ENCODE results near the gene DGAT2.

DGAT2 gene

GRCh38 chr11:75820645-75821044 lies 52.1 kb downstream of the DGAT2 start:
- Histone ChIP-seq H3K27ac (ENCODE audit: extremely low read depth, low read depth, low read length) (no peak overlapping the region), H3K4me1 (ENCODE audit: control insufficient read depth, insufficient read depth, low read length) (no peaks in the 10 kb centered on the region), H3K9me3 (ENCODE audit: control insufficient read depth, insufficient read depth, low read depth, low read length) (no peaks in the 10 kb centered on the region), H3K36me3 (ENCODE audit: control insufficient read depth in 2 of 2, insufficient read depth in 1 of 2, low read length in 2 of 2) (no peaks in the 10 kb centered on the region), H3K4me3 (ENCODE audit: low read depth, low read length) (no peak overlapping the region)
- TF ChIP-seq MEIS1 (CRISPR knock-in tag; IDR thresholded peaks at IDR 0.05; ENCODE audit: borderline replicate concordance) (no peak), FEZF1 (tag by site-specific recombination; IDR thresholded peaks at IDR 0.05) (no peak), ZNF133 (tag by site-specific recombination; IDR thresholded peaks at IDR 0.05) (no peak), EGR2 (tag by site-specific recombination; IDR thresholded peaks at IDR 0.05; ENCODE audit: low read depth) (no peak), ZNF354C (tag by site-specific recombination; IDR thresholded peaks at IDR 0.05; ENCODE audit: borderline replicate concordance, low read depth) (no peak), KLF7 (tag by site-specific recombination; IDR thresholded peaks at IDR 0.05; ENCODE audit: borderline replicate concordance) (no peak), PATZ1 (tag by site-specific recombination; IDR thresholded peaks at IDR 0.05) (no peak)
- ChIA-PET CTCF (no interaction called here), POLR2A (no interaction called here)

GRCh38 chr11:75821202-75821601 lies 52.6 kb downstream of the DGAT2 start:
- Histone ChIP-seq H3K36me3 (ENCODE audit: control insufficient read depth in 2 of 2, insufficient read depth in 1 of 2, low read length in 2 of 2) (no peaks in the 10 kb centered on the region), H3K4me1 (ENCODE audit: control insufficient read depth, insufficient read depth, low read length) (no peaks in the 10 kb centered on the region), H3K27ac (ENCODE audit: extremely low read depth, low read depth, low read length) (no peak overlapping the region), H3K9me3 (ENCODE audit: control insufficient read depth, insufficient read depth, low read depth, low read length) (no peaks in the 10 kb centered on the region), H3K4me3 (ENCODE audit: low read depth, low read length) (no peak overlapping the region)
- ChIA-PET POLR2A (no interaction called here), CTCF (interaction anchor here (1.5 kb wide), 1 partner anchor 43 kb away, joined by 4 read pairs; no protein-coding TSS in a partner anchor)
- TF ChIP-seq ZNF23 (tag by site-specific recombination; IDR thresholded peaks at IDR 0.05; ENCODE audit: borderline replicate concordance) (no peak), HOXA7 (CRISPR knock-in tag; IDR thresholded peaks at IDR 0.05; ENCODE audit: borderline replicate concordance) (no peak), REST (tag by site-specific recombination; IDR thresholded peaks at IDR 0.05) (no peak), ZNF426 (tag by site-specific recombination; IDR thresholded peaks at IDR 0.05) (no peak), ZBTB44 (tag by site-specific recombination; IDR thresholded peaks at IDR 0.05) (no peak), ZNF362 (tag by site-specific recombination; IDR thresholded peaks at IDR 0.05) (no peak), ZSCAN16 (tag by site-specific recombination; IDR thresholded peaks at IDR 0.05) (no peak), ZNF518A (tag by site-specific recombination; conservative IDR thresholded peaks at IDR 0.05; ENCODE audit: low read depth) (no peak), ZNF169 (tag by site-specific recombination; IDR thresholded peaks at IDR 0.05) (no peak)

All from HEK293 (cell line).